Ishikawa (cell line): ENCODE measurements around the gene PTTG1IP.

ENCODE experiments used
- CEBPB ChIP-seq: IDR thresholded peaks from 2 replicates; pipeline ENCODE4 v1.6.1; 2012
- CREB1 ChIP-seq: IDR thresholded peaks from 2 replicates; pipeline ENCODE4 v1.6.1; 2012; ENCODE audit warnings: low read depth
- EGR1 ChIP-seq: IDR thresholded peaks from 2 replicates; pipeline ENCODE4 v1.6.1; 2012
- EP300 ChIP-seq: IDR thresholded peaks from 2 replicates; pipeline ENCODE4 v1.6.1; 2012; ENCODE audit warnings: borderline replicate concordance
- FOXM1 ChIP-seq: IDR thresholded peaks from 2 replicates; pipeline ENCODE4 v1.6.1; 2012; ENCODE audit warnings: low read depth, borderline replicate concordance
- MAX ChIP-seq: IDR thresholded peaks from 2 replicates; pipeline ENCODE4 v1.6.1; 2012
- NFIC ChIP-seq: IDR thresholded peaks from 2 replicates; pipeline ENCODE4 v1.6.1; 2012
- RAD21 ChIP-seq: IDR thresholded peaks from 2 replicates; pipeline ENCODE4 v1.6.1; 2012; ENCODE audit warnings: low read depth
- REST ChIP-seq: IDR thresholded peaks from 2 replicates; pipeline ENCODE4 v1.6.1; 2012; ENCODE audit warnings: low read depth, mild to moderate bottlenecking
- TAF1 ChIP-seq: IDR thresholded peaks from 2 replicates; pipeline ENCODE4 v1.6.1; 2012; ENCODE audit warnings: low read depth, mild to moderate bottlenecking
- TCF12 ChIP-seq: IDR thresholded peaks from 2 replicates; pipeline ENCODE4 v1.6.1; 2012; ENCODE audit warnings: low read depth
- TEAD4 ChIP-seq: IDR thresholded peaks from 2 replicates; pipeline ENCODE4 v1.6.1; 2012
- USF1 ChIP-seq: IDR thresholded peaks from 2 replicates; pipeline ENCODE4 v1.6.1; 2012
- YY1 ChIP-seq: IDR thresholded peaks from 2 replicates; pipeline ENCODE4 v1.6.1; 2012; ENCODE audit warnings: low read depth
- ZBTB7A ChIP-seq: IDR thresholded peaks from 2 replicates; pipeline ENCODE4 v1.6.1; 2012; ENCODE audit warnings: low read depth

PTTG1IP gene

GRCh38 chr21:44894687-44895302 lies 21.3 kb upstream of the PTTG1IP start:
- TF ChIP-seq NFIC (no peak), CEBPB (no peak), REST (no peak), TAF1 (no peak), FOXM1 (no peak), TEAD4 (no peak), EGR1 (no peak), EP300 (no peak), YY1 (no peak), CREB1 (no peak), TCF12 (no peak), USF1 (no peak), ZBTB7A (no peak), MAX (no peak), RAD21 (no peak)

GRCh38 chr21:44893948-44894656 lies 20.6 kb upstream of the PTTG1IP start:
- no peak for TF ChIP-seq CREB1
- TF ChIP-seq EP300: no peak
- TF ChIP-seq REST: no peak
- no peak for TF ChIP-seq MAX
- TF ChIP-seq NFIC: no peak
- TF ChIP-seq RAD21: no peak
- TF ChIP-seq YY1: no peak
- no peak for TF ChIP-seq FOXM1
- no peak for TF ChIP-seq CEBPB
- TF ChIP-seq USF1: no peak
- no peak for TF ChIP-seq TCF12
- no peak for TF ChIP-seq TAF1
- no peak for TF ChIP-seq TEAD4
- TF ChIP-seq ZBTB7A: no peak
- TF ChIP-seq EGR1: no peak

GRCh38 chr21:44893278-44893556 lies 19.7 kb upstream of the PTTG1IP start:
- TF ChIP-seq CREB1: no peak
- no peak for TF ChIP-seq EGR1
- no peak for TF ChIP-seq EP300
- no peak for TF ChIP-seq USF1
- no peak for TF ChIP-seq NFIC
- no peak for TF ChIP-seq ZBTB7A
- no peak for TF ChIP-seq TAF1
- TF ChIP-seq TCF12: no peak
- no peak for TF ChIP-seq REST
- TF ChIP-seq YY1: no peak
- no peak for TF ChIP-seq CEBPB
- TF ChIP-seq FOXM1: no peak
- no peak for TF ChIP-seq RAD21
- no peak for TF ChIP-seq MAX
- no peak for TF ChIP-seq TEAD4
